Right atrium auricular region (tissue), 2 donors: ENCODE data around the gene RAB20. TPM values are rescaled to one million over a fixed set of nuclear protein-coding genes. Genes with fewer than 3 reads are reported as not detected.

Experiments used
- DNase-seq: peaks from one replicate; pipeline ENCODE4 v3.0.0-alpha.2; 2019; ENCODE audit warnings: low spot score
- H3K27ac ChIP-seq, 2 donors: fragments of 200-600 bp; sonication (generic); 1 replicate in 1 of 2; 2 replicates in 1 of 2; pipeline ENCODE4 v1.5.1; 2016 to 2019
- H3K27me3 ChIP-seq, 2 donors: fragments of 200-600 bp; sonication (generic); one replicate each; pipeline versions ENCODE4 v1.5.1 to v1.6.0; 2017 to 2019
- H3K36me3 ChIP-seq: fragments of 200-600 bp; sonication (generic); one replicate; pipeline ENCODE4 v1.5.1; 2016
- H3K4me1 ChIP-seq, 2 donors: fragments of 200-600 bp; sonication (generic); one replicate each; pipeline versions ENCODE4 v1.5.1 to v1.6.0; 2017 to 2019
- H3K4me3 ChIP-seq, 2 donors: fragments of 200-600 bp; sonication (generic); 1 replicate in 1 of 2; 2 replicates in 1 of 2; pipeline ENCODE4 v1.5.1; 2017 to 2019; ENCODE audit warnings: mild to moderate bottlenecking in 1 of 2, moderate library complexity in 1 of 2
- H3K9me3 ChIP-seq, 2 donors: fragments of 200-600 bp; sonication (generic); one replicate each; pipeline ENCODE4 v1.5.1; 2019
- total RNA-seq, 2 donors: library from RNA; depleted of rRNA; stranded (reverse); fragments of >200 nt; gene quantifications; one replicate each; pipeline ENCODE4 v1.1.0, GENCODE V29; 2016
- TF ChIP-seq, protein P1 (sequence below), 2 donors: fragments of 200-600 bp; sonication (generic); IDR thresholded peaks; one replicate each; pipeline ENCODE4 v1.5.1; 2019; ENCODE audit warnings: antibody characterized with exemption in 2 of 2

The RAB20 gene
- total RNA-seq, 2 donors from 2014 or later: 10.8 to 15.7 TPM

DNA sequence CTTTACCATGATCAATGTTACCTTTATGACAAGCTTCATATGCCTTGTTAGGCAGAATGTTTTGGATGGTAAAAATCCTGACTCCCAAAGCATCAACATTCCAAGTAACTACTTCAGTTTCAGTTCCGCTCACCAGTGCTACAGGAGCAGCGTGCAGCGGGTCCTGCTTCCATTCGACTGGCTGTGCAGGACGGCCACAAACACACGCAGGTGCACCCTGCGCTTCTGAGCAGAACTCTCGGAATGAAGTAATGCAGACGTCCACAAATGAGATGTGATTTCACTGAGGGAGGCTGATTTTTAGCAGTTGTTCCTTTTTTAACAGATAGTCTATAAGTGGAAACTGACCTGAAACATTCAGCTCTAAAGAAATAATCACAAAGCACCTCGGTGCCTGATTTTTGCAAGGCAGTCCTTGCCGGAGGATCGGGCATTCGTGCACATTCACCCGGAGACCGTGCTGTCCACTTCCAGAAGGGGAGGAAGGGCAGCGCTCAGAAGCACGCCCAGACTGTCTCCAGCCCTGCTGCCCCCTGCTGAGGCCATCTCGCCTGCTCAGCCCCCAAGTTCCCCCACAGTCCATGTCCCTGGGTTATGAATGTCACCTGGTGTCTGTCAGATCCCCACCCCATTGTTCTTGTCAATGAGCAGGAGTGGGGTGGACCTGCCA, 85.8 kb downstream of the RAB20 start:
- Histone ChIP-seq H3K9me3 (no peaks in the 10 kb centered on the region), H3K27me3 (no peaks in the 10 kb centered on the region), H3K4me1 (peaks cover 0 to 30% of the 10 kb centered on the region in 2 donors), H3K4me3 (no peak overlapping the region), H3K36me3 (peaks cover 91% of the 10 kb centered on the region), H3K27ac (no peak overlapping the region)
- DNase-seq: no peak
- TF ChIP-seq, protein P1, sequence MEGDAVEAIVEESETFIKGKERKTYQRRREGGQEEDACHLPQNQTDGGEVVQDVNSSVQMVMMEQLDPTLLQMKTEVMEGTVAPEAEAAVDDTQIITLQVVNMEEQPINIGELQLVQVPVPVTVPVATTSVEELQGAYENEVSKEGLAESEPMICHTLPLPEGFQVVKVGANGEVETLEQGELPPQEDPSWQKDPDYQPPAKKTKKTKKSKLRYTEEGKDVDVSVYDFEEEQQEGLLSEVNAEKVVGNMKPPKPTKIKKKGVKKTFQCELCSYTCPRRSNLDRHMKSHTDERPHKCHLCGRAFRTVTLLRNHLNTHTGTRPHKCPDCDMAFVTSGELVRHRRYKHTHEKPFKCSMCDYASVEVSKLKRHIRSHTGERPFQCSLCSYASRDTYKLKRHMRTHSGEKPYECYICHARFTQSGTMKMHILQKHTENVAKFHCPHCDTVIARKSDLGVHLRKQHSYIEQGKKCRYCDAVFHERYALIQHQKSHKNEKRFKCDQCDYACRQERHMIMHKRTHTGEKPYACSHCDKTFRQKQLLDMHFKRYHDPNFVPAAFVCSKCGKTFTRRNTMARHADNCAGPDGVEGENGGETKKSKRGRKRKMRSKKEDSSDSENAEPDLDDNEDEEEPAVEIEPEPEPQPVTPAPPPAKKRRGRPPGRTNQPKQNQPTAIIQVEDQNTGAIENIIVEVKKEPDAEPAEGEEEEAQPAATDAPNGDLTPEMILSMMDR (IDR thresholded peaks at IDR 0.05): peak in 1 of 2 donors; percentile 18

GRCh38 chr13:110475117-110475516, 86.4 kb downstream of the RAB20 start:
- no peaks in the 10 kb centered on the region for H3K27me3 ChIP-seq
- H3K9me3 ChIP-seq: no peaks in the 10 kb centered on the region
- TF ChIP-seq, protein P1 (IDR thresholded peaks at IDR 0.05): no peak
- H3K36me3 ChIP-seq: peaks cover 91% of the 10 kb centered on the region
- H3K4me3 ChIP-seq: no peak overlapping the region
- no peak overlapping the region for H3K27ac ChIP-seq
- H3K4me1 ChIP-seq: peaks cover 0 to 30% of the 10 kb centered on the region in 2 donors
- no peak for DNase-seq

- no peaks in the 10 kb centered on the region for H3K9me3 ChIP-seq
- H3K36me3 ChIP-seq: peaks cover 91% of the 10 kb centered on the region
- no peak overlapping the region for H3K27ac ChIP-seq
- no peaks in the 10 kb centered on the region for H3K27me3 ChIP-seq
- H3K4me1 ChIP-seq: peaks cover 0 to 30% of the 10 kb centered on the region in 2 donors
- TF ChIP-seq, protein P1 (IDR thresholded peaks at IDR 0.05): no peak
- no peak overlapping the region for H3K4me3 ChIP-seq
- no peak for DNase-seq
Measured at GRCh38 chr13:110474713-110475112, 86.8 kb downstream of the RAB20 start.

Other genes with a start within 250 kb of the RAB20 start
- 10 to 100 TPM; 16.8 to 17.4 TPM for gene NAXD, start 53.8 kb upstream of the RAB20 start, total RNA-seq
- gene CARS2, start 144.4 kb upstream of the RAB20 start, total RNA-seq: 10 to 100 TPM; 28.5 to 30.7 TPM
- gene ING1, start 152.0 kb upstream of the RAB20 start, total RNA-seq: 1 to 10 TPM; 8.2 to 9.0 TPM